NOMO-1 treated with dmso at 0.1 percent for 144 hours (cell line): Measurements from ENCODE around the gene STOX1.
"Not testable (repeated sequence)": the region's sequence is repeated elsewhere in the genome, so short reads cannot be mapped to it uniquely, and the experiment has no call there.

Source experiments
- DNase-seq: peaks from one replicate; lab custom pipeline; 2025; ENCODE audit not compliant: unreplicated experiment; lab: John Stamatoyannopoulos, UW

Gene STOX1

DNA sequence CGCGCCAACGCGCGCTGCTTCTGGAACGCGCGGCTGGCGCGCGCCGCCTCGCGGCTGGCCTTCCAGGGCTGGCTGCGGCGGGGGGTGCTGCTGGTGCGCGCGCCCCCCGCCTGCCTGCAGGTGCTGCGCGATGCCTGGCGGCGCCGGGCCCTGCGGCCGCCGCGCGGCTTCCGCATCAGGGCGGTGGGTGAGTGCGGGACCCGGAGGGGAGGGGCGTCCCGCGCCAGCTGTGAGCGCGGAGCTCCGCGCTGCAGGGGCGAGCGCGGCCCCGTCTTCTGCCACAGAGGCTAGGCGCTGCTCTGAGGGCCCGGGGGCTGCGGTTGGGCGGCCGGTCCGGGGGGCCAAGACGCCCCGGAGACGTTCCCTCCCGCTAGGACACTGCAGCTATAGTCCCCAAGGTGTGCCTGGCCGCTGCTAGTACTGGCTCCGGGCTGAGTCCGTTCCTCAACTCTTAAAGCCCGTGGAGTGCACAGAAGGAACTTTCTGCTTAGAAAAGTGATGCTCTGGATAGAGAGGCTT, 811 bp downstream of the STOX1 start:
- DNase-seq = not testable (repeated sequence)

DNA sequence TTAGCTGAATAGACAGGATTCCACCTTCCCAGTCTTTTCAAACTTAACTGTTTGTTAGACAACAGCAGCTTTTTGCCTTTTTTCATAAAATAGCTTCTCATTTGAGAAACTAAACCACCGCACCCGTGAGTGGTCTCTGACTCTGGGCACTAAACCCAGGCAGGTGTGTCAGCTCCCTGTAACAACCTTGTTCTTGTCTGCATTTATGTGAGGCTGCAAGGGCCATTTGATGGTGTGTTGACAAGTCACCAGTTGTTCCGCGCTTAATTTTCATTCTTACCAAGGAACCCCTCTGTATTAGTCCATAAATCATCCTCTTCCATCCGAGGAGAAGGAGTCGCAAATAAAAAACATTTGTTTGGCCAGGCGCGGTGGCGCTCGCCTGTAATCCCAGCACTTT, 1.5 kb downstream of the STOX1 start:
- no peak for DNase-seq

DNA sequence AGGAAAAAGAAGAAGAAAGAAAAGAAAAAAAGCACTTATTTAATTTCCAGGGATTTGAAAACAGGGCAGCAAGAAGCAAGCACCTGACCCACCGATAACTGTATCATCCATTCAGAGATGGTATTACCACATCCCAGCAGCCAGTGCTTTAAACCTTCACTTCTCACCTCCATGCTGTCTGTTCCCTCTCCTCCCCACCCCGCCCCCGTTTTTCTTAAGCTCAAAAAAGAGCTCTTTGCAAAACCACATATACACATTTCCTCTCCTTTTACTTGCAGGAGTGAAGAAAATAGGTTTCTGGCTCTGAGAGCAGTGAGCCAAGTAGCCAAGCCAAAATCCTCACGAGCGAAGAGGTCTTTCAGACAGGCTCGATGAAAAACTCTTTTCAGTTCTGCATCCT, 2.2 kb downstream of the STOX1 start:
- DNase-seq = no peak

DNA sequence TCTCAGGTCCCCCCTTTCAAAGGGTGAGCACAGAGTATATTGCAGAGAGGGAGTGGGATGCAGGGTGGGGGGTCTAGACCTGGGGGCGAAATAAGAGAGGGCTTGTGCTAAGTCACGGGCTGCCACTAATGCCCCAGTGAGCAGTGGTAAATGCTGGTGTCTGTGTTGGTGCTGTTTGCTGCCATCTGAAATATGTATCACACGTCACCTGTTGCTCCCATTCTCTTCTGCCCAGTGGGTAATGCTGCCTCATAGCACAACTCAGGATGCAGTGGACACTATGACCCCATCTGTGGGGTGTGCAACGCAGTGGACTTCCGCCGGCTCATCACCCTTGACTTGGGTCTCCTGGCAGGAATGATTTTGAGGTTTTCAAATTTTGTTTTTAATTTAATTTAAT, 2.6 kb downstream of the STOX1 start:
- DNase-seq = no peak

DNA sequence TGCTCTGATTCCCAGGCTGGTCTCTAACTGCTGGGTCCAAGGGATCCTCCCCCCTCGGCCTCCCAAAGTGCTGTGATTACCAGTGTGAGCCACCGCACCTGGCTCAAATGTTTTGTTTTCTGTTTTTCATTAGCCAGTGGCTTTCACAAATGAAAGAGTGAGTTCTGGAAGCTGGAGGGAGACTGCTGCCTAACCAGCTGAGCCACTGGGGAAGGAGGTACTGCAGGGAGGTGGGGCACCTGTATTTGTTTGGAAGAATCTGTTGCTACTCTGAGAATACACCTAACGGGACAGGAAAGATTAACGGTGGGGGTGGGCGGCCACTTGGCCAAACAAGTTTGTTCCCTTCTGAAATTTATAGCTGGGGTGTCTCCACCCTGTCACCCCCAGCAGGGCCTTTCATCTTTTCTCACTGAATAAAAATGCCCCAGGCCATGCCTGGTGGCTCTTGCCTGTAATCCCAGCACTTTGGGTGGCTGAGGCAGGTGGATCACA, 4.7 kb downstream of the STOX1 start:
- DNase-seq = no peak

DNA sequence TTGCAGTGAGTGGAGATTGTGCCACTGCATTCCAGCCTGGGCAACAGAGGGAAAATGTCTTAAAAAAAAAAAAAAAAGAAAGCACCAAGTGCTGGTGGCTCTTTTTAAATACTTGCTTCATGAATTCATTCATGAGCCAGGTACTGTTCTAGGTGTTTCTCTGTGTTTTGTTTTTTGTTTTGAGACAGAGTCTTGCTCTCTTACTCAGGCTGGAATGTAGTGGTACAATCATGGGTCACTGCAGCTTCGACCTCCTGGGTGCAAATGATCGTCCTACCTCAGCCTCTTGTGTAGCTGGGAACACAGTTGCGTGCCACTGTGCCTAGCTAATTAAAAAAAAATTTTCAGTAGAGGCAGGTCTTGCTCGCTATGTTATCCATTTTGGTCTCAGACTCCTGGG, 5.3 kb downstream of the STOX1 start:
- DNase-seq = no peak

DNA sequence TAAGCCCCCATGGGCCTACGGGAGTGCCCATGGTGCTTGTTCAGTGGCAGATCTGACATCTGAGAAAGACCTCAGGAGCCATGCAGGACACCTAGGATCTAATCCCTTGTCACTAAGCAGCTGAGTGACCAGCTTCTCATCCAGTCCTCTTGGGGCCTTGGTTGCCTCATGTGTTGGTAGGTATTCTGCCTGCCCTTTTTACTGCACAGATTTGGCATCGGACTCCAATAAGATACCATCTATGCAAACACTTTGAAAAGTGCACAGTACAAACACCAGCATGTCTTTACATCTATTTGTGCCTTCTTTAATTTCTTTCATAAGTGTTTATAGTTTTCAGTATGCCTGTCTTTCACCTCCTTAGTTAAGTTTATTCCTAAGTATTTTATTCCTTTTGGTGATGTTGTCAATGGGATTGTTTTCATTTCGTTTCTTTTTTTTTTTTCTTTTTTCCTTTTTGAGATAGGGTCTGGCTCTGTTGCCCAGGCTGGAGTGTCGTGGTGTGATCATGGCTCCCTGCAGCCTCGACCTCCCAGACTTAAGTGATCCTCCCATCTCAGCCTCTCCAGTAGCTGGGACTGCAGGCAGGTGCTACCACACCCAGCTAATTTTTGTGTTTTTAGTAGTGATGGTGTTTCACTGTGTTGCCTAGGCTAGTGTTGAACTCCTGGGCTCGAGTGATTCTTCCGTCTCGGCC, 10.4 kb downstream of the STOX1 start:
- DNase-seq = no peak

DNA sequence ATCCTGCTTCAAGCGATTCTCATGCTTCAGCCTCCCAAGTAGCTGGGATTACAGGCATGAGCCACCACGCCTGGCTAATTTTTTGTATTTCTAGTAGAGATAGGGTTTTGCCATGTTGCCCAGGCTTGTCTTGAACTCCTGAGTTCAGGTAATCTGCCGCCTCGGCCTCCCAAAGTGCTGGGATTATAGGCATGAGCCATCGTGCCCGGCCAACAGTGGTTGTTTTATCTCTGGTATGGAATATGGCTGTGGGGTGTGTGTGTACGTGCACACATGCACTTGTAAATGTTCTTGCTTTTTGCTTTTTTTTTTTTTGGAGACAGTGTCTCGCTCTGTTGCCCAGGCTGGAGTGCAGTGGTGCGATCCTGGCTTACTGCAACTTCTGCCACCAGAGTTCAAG, 13.3 kb downstream of the STOX1 start:
- not testable (repeated sequence) for DNase-seq

DNA sequence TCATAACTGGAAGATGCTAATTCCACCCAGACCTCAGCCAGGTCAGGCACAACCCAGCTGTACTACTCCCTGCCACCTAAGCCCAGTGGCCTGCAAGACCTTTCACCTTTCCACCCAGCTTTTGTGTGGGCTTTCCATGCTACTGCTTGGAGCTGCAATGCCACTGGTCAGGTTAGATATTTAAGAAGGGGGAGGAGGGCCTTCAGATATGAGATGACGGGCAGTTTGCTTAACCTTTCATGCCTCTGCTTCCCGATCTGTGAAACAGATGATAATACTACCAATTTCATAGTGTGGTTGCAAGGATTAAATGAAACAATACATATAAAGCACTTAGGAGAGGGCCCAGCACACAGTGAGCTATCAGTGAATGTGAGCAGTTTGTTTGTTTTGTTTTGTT, 20.9 kb downstream of the STOX1 start:
- no peak for DNase-seq

DNA sequence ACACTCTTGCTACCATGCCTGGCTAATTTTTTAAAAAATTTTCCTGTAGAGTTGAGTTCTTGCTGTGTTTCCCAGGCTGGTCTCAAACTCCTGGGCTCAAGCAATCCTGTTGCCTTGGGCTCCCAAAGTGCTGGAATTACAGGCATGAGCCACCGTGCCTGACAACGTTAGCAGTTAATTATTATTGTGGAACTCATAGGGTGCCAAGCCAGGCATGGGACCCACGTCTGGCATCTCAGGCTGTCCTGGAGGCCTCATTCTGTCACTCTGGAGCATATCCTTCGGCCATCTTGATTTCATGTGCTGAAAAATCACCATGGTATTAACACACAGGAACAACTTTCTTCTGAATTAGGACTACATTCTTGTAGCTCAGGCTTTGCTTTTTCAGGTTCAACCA, 21.5 kb downstream of the STOX1 start:
- no peak for DNase-seq

DNA sequence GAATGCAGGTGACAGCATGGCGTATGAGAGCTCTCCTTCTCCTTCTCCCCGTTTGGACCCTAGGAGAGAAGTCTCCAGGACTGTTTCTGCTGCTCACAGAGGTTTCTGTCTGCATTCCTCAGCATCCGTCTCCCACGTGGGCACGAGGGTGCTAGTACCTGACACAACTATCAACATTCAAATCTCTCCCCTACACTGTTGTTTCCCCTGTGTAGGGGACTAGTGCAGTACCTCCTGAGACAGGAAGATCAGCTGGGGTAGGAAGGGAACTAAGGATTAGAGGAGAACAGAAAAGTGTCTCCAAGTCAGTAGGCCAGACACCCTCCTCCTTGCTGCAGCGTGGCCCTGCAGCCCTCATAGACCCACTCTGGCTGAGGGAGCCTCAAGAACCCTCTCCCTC, 29.0 kb downstream of the STOX1 start:
- DNase-seq = no peak

DNA sequence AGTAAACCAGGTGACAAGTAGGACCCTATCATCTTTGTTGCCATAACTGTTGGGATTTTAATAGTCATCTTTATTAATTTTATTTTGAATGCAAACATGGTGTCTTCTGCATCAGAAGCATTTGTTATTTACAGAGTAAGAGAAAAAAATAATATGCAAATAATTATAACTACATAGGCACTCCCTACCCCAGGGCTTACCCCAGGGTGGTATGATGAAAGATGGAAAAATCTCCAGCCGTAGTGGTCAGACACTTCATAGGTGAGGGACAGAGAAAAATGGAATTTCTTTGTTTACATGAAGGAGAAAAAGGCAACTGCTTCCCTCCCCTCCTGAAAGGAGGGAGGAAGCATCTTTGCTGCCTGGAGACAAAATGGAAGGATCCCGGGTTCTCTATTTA, 29.7 kb downstream of the STOX1 start:
- no peak for DNase-seq

DNA sequence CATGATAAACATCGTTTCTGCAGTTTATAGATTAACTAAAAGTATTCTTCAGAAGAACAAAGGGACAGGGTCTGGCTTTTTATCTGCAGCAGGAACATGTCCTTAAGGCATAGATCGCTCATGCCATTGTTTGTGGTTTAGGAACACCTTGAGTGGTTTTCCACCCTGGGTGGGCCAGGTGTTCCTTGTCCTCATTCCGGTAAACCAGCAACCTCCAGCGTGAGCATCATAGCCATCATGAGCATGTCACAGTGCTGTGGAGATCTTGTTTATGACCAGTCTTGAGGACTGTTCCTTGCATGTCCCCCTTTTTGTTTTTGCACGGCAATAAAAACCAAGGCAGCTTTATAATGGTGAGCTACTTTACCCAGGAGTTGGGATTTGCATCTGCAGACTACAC, 33.9 kb downstream of the STOX1 start:
- DNase-seq = no peak

DNA sequence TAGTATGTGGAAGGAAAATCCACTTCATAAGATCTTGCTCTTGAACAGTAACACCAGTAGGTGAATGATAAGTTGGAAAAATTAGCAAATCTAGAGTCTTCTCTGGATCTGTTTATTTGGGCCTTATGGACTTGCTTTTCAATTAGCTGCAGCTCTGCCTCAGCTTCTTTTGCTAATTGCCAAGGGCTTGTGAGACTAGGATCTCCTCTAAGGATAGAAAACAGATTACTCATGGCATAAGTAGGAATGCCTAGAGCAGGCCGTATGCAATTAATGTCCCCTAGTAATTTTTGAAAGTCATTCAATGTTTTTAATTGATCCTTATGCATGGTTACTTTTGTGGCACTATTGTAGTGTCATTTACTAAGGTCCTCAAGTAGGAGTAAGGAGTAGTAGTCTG, 37.3 kb downstream of the STOX1 start:
- DNase-seq = no peak

DNA sequence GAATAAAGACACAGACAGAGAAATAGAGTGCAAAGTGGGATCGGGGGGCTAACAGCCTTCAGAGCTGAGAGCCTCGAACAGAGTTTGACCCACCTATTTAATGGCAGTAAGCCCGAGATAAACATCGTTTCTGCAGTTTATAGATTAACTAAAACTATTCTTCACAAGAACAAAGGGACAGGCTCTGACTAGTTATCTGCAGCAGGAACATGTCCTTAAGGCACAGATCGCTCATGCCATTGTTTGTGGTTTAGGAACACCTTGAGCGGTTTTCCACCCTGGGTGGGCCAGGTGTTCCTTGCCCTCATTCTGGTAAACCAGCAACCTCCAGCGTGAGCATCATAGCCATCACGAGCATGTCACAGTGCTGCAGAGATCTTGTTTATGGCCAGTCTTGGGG, 40.8 kb downstream of the STOX1 start:
- not testable (repeated sequence) for DNase-seq

DNA sequence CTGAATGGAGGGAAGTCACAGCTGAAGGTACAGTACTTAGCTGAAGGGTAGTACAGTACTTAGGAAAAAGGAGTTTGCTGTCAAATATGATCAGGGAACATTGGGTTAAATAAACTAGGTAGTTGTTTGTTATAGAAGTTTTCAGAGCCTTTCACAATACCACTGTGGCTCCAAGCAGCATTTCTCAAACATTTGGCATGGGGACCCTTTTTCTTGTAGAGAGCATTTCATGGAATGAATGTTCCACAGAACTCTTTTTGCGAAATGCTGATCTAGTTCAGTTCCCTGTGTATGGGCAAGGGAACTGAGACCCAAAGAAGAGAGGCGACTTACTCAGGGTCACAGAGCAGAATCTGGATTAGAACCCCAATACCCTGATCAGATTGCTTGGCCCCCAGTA, 42.3 kb downstream of the STOX1 start:
- no peak for DNase-seq

DNA sequence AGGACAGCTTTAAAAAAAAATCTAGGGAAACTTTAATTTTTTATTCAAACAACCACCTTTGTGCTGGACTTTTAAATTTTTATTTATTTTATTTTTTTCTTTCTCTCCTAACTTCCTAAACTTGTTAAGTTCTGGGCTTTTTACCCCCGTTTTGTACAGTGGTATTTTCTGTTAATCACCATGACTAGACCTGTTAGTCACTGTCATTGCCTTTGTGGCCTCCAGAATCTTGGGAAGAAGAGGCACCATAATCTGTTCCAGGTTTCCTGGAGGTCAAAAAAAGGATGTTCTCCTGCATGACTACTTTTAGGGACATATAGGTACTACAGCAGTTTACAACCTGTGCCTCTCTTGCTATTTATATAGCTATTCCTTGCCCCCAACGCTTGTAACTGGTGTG, 42.7 kb downstream of the STOX1 start:
- no peak for DNase-seq

DNA sequence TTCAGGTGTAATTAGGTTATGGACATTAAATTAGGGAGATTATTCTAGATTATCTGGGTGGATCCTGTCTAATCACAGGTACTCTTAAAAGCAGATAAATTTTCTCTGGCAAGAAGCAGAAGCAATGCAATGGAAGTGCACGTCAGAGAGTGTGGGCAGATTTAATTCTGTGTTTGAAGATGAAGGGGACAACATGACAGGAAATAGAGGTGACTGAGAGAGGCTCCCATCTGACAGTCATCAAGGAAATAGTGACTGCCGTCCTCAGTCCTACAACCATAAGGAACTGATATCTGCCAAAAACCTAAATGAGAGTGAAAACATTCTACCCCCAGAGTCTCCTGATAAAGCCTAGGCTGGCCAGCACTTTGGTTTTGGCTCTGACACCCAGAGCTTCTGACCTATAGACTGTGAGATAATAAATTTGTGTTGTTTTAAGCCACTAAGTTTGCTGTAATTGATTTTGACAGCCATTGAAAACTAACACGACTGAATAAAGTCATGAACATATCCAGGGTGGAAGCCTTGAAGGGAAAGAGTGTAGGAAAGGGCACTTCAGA, 43.3 kb downstream of the STOX1 start:
- DNase-seq = no peak

DNA sequence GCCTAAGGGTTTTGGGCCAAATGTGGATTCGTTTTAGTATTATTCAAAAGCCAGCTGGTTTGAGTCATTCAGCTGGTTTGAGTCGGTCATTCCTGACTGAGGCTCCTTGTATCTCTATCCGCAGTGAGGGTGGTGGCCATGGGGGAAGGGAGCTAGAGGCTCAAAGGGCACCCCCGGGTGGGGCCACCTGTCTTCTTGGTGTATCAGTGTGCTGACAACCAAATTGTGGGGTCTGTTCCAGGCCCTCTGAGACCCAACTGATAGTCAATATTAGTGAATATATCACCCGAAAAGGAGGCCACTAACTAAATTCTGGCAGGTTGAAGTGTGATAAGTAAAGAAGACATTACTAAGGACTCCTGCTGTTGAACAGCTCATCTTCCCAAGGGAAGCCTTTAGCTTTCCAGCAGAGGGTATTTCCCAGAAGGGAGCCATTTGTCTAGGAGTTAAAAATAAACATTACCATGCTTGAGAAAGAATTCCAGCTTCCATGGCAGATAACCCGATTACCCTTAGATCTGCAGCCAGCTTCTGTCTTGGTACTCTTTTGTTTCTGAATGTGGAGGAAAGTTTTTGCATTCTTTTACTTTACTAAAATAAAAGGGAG, 43.9 kb downstream of the STOX1 start:
- DNase-seq = no peak

DNA sequence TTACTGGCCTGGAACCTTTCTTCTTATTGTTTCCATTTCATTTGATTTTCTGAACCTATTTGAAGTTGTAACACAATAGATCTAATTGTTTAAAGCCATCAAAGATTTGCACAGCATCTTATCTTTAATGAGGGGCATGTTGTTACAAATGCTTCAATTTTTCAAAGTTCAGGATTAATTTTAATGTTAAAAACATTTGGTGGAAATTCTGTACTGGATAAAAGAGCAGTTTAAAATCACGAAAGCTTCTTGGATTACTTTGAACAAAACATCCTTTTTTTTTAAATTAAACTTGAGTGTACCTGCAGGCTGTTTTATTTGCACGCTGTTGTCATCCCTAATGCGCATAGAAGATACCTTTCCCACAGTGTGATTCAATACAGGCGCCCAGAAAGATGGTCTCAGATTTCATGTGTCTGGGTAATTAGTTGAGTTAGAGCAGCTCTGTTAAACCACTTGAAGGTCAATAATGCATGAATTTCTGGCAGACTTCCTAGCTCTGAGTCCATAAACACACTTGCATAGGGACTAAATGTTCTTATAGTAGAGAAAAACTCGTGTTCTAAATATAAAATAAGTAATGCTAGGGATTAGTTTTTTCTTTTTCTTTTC, 44.5 kb downstream of the STOX1 start:
- DNase-seq = no peak

DNA sequence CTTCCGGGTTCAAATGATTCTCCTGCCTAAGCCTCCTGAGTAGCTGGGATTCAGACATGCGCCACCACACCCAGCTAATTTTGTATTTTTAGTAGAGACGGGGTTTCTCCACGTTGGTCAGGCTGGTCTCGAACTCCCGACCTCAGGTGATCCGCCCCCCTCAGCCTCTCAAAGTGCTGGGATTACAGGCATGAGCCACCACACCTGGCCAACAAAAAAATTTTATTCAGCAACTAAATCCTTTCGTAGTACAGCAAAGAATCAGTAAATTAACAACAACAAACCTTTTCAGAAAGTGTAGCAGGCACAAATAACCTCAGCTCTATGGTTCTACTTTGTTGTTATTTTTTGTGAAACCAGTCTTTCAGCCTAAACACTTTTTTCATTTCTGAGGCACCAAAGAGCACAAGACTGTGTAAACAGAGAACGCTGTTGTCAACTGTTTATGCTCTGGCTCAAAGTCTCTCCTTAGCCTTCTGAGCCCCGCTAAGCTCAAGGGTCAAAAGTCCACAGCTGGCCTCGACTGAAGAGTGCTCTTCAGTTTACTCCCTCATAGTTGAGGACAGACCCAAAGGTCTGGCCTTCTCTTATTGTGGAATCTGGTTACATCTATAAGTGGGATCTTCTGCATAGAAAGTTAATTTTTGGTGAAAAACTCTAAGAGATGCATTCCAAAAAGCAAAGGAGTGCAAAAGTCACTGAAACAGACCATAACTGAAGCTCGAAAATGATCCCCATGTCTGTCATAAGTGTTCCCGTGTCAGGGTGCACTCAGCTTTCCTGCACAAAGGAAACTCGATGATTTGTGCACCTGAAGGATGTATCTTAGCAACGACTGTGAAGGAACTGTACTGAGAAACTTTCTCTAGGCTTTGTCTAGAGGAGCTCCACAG, 49.2 kb downstream of the STOX1 start:
- DNase-seq = no peak
